Mammary epithelial cell (primary cell): ENCODE measurements around the gene ASB8.
"Not testable (repeated sequence)": the region's sequence is repeated elsewhere in the genome, so short reads cannot be mapped to it uniquely, and the experiment has no call there.

Source experiments
- EZH2 ChIP-seq: IDR thresholded peaks from 2 replicates; pipeline ENCODE4 v1.6.1; 2012; ENCODE audit warnings: low read length, inconsistent platforms, borderline replicate concordance
- TF ChIP-seq, protein P1 (sequence below), 2 donors: IDR thresholded peaks in 1 of 2; conservative IDR thresholded peaks in 1 of 2; 2 replicates each; pipeline ENCODE4 v1.5.1; 2011 to 2012; ENCODE audit warnings: inconsistent platforms in 2 of 2, low read length in 2 of 2, mild to moderate bottlenecking in 2 of 2, control low read depth in 1 of 2, low read depth in 1 of 2; ENCODE audit not compliant: insufficient read depth in 1 of 2; ENCODE audit errors: extremely low read depth in 1 of 2

DNA sequence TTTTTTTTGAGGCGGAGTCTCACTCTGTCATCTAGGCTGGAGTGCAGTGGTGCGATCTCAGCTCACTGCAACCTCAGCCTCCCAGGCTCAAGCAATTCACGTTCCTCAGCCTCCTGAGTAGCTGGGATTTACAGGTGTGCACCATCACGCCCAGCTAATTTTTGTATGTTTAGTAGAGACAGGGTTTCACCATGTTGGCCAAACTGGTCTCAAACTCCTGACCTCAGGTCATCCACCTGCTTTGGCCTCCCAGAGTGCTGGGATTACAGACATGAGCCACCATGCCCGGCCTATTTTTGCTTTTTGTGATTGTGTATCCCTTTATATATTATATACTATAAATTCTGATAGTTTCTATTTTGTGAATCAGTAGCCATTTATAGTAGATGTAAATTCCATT, 1.5 kb downstream of the ASB8 start:
- TF ChIP-seq, protein P1, sequence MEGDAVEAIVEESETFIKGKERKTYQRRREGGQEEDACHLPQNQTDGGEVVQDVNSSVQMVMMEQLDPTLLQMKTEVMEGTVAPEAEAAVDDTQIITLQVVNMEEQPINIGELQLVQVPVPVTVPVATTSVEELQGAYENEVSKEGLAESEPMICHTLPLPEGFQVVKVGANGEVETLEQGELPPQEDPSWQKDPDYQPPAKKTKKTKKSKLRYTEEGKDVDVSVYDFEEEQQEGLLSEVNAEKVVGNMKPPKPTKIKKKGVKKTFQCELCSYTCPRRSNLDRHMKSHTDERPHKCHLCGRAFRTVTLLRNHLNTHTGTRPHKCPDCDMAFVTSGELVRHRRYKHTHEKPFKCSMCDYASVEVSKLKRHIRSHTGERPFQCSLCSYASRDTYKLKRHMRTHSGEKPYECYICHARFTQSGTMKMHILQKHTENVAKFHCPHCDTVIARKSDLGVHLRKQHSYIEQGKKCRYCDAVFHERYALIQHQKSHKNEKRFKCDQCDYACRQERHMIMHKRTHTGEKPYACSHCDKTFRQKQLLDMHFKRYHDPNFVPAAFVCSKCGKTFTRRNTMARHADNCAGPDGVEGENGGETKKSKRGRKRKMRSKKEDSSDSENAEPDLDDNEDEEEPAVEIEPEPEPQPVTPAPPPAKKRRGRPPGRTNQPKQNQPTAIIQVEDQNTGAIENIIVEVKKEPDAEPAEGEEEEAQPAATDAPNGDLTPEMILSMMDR (conservative IDR thresholded peaks at IDR 0.05 in 1 of 2, IDR thresholded peaks at IDR 0.05 in 1 of 2; ENCODE audit: extremely low read depth in 1 of 2, insufficient read depth in 1 of 2, low read depth in 1 of 2, low read length in 2 of 2) = not testable (repeated sequence)
- not testable (repeated sequence) for TF ChIP-seq EZH2
